ENCODE data around the gene RPL37. TPM values are rescaled to one million over a fixed set of nuclear protein-coding genes. Genes with fewer than 3 reads are reported as not detected.

RPL37 gene
- total and polyA plus RNA-seq, 9 of the 15 experiments (the other 6 are each of a cell fraction or from before 2014, with no cell fraction given), result 2,342 to 7,963 (median 4,091) TPM

DNA sequence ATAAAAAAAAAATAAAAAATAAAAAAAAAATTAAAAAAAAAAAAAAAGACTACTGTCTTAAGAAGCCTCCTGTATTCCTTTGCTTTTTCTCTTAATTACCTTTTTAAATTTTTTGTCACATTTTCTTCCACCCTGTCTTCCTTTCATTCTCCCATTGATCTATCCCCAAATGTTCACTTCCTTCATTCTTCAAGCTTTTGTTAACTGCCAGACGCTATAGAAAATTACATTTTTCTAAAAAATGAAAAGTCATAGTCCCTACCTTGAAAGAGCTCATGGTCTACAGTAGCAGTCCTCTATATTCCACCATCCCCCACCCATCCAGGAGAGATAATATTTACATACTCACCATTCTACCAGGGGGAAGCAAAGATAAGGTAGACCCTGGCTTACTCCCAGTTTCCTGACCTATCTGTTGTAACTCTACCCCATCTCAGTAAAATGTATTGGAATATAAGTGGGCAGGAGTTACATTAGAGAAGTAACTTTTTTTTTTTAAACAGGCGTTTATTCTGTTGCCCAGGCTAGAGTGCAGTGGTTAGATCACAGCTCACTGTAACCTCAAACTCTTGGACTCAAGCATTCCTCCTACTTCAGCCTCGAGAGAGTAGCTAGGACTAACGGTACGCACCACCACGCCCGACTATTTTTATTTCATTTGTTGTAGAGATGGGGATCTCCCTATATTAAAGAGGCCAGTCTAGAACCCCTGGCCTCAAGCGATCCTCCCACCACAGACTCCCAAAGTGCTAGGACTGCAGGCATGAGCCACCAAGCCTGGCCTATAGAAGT is 33.1 kb downstream of the RPL37 start (continued):
- no peak for TF ChIP-seq HNRNPK (IDR thresholded peaks at IDR 0.05; ENCODE audit: low read depth, low read length, poor library complexity, severe bottlenecking)
- TF ChIP-seq, protein P1, sequence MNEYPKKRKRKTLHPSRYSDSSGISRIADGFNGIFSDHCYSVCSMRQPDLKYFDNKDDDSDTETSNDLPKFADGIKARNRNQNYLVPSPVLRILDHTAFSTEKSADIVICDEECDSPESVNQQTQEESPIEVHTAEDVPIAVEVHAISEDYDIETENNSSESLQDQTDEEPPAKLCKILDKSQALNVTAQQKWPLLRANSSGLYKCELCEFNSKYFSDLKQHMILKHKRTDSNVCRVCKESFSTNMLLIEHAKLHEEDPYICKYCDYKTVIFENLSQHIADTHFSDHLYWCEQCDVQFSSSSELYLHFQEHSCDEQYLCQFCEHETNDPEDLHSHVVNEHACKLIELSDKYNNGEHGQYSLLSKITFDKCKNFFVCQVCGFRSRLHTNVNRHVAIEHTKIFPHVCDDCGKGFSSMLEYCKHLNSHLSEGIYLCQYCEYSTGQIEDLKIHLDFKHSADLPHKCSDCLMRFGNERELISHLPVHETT (CRISPR knock-in tag; conservative IDR thresholded peaks at IDR 0.05 in 1 of 2, IDR thresholded peaks at IDR 0.05 in 1 of 2), result peak in 1 of 2 experiments; percentile 57; a peak in 1 of 4 replicates
- TF ChIP-seq SMAD3 (CRISPR knock-in tag; conservative IDR thresholded peaks at IDR 0.05), result no peak
- TF ChIP-seq CREM (IDR thresholded peaks at IDR 0.05; ENCODE audit: low read depth), result peak; percentile 68; the same call in 1 of the 2 replicates
- TF ChIP-seq MTF1 (CRISPR knock-in tag; IDR thresholded peaks at IDR 0.05; ENCODE audit: borderline replicate concordance), result no peak
- peak; percentile 85 for TF ChIP-seq MTA1 (IDR thresholded peaks at IDR 0.05; ENCODE audit: borderline replicate concordance)
- peak; percentile 62; the same call in 1 of the 2 replicates for TF ChIP-seq FOXM1 (IDR thresholded peaks at IDR 0.05; ENCODE audit: low read depth)
- no peak for TF ChIP-seq FOXM1 (CRISPR knock-in tag; IDR thresholded peaks at IDR 0.05; ENCODE audit: low read depth)
- no peak for TF ChIP-seq NUFIP1 (IDR thresholded peaks at IDR 0.05; ENCODE audit: partially characterized antibody)
- no peak; the same call in 1 of the 2 replicates for TF ChIP-seq ESRRA (IDR thresholded peaks at IDR 0.05; ENCODE audit: borderline replicate concordance, low read depth)
- 0 out of 2 replicates have a peak, but pooled peaks have one; percentile 37 for TF ChIP-seq SUPT5H (IDR thresholded peaks at IDR 0.05)
- TF ChIP-seq BCL6 (CRISPR knock-in tag; IDR thresholded peaks at IDR 0.05), result no peak
- TF ChIP-seq, protein P2, sequence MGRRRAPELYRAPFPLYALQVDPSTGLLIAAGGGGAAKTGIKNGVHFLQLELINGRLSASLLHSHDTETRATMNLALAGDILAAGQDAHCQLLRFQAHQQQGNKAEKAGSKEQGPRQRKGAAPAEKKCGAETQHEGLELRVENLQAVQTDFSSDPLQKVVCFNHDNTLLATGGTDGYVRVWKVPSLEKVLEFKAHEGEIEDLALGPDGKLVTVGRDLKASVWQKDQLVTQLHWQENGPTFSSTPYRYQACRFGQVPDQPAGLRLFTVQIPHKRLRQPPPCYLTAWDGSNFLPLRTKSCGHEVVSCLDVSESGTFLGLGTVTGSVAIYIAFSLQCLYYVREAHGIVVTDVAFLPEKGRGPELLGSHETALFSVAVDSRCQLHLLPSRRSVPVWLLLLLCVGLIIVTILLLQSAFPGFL (CRISPR knock-in tag; IDR thresholded peaks at IDR 0.05), result no peak
- TF ChIP-seq, protein P3, sequence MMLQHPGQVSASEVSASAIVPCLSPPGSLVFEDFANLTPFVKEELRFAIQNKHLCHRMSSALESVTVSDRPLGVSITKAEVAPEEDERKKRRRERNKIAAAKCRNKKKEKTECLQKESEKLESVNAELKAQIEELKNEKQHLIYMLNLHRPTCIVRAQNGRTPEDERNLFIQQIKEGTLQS (IDR thresholded peaks at IDR 0.05), result peak; percentile 46
- TF ChIP-seq, protein P3 (CRISPR knock-in tag; conservative IDR thresholded peaks at IDR 0.05), result no peak
- TF ChIP-seq, protein P4, sequence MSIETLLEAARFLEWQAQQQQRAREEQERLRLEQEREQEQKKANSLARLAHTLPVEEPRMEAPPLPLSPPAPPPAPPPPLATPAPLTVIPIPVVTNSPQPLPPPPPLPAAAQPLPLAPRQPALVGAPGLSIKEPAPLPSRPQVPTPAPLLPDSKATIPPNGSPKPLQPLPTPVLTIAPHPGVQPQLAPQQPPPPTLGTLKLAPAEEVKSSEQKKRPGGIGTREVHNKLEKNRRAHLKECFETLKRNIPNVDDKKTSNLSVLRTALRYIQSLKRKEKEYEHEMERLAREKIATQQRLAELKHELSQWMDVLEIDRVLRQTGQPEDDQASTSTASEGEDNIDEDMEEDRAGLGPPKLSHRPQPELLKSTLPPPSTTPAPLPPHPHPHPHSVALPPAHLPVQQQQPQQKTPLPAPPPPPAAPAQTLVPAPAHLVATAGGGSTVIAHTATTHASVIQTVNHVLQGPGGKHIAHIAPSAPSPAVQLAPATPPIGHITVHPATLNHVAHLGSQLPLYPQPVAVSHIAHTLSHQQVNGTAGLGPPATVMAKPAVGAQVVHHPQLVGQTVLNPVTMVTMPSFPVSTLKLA (conservative IDR thresholded peaks at IDR 0.05), result peak; percentile 72 to 75
- no peak for TF ChIP-seq ZNF184 (CRISPR knock-in tag; IDR thresholded peaks at IDR 0.05)
- TF ChIP-seq CREBBP (IDR thresholded peaks at IDR 0.05; ENCODE audit: low read depth, low read length), result no peak
- peak; percentile 93 for TF ChIP-seq SMARCE1 (IDR thresholded peaks at IDR 0.05)
- peak; percentile 34 to 61; a peak in 2 of 4 replicates for TF ChIP-seq CSDE1 (IDR thresholded peaks at IDR 0.05)
- no peak for TF ChIP-seq SMAD2 (IDR thresholded peaks at IDR 0.05; ENCODE audit: low read depth, low read length)
- TF ChIP-seq ZC3H8 (IDR thresholded peaks at IDR 0.05), result no peak; the same call in 1 of the 2 replicates
